HEK293 (cell line): ENCODE results near the gene SLC25A38.

ENCODE experiments used
- CTCF ChIP-seq: fragments of 450-650 bp; formaldehyde crosslinking; IDR thresholded peaks from 2 replicates; pipeline ENCODE4 v1.5.1; 2016; ENCODE audit warnings: missing biosample characterization, missing genetic modification characterization
- ZNF114 ChIP-seq: fragments of 450-650 bp; formaldehyde crosslinking; IDR thresholded peaks from 2 replicates; pipeline ENCODE4 v1.5.0; 2017; ENCODE audit warnings: missing biosample characterization, missing genetic modification characterization
- ZNF274 ChIP-seq, 2 experiments: fragments of 200-500 bp in 1 of 2; fragments of 450-650 bp in 1 of 2; sonication (Bioruptor generic) in 1 of 2; formaldehyde crosslinking in 1 of 2; IDR thresholded peaks; 2 replicates each; pipeline versions ENCODE4 v1.5.1 to v1.6.1; 2014 to 2016; ENCODE audit warnings: borderline replicate concordance in 1 of 2, inconsistent platforms in 1 of 2, low read length in 1 of 2, missing biosample characterization in 1 of 2, missing genetic modification characterization in 1 of 2
- TF ChIP-seq, protein P1 (sequence below): fragments of 450-650 bp; formaldehyde crosslinking; conservative IDR thresholded peaks from 2 replicates; pipeline ENCODE4 v1.5.1; 2016; ENCODE audit warnings: low read depth, missing biosample characterization, missing genetic modification characterization

GRCh38 chr3:39390181-39390580 lies 7.0 kb downstream of the SLC25A38 start:
- TF ChIP-seq ZNF274 (IDR thresholded peaks at IDR 0.05; ENCODE audit: low read length) (no peak), ZNF274 (tag by site-specific recombination; IDR thresholded peaks at IDR 0.05; ENCODE audit: borderline replicate concordance) (no peak), ZNF114 (no peak), CTCF (tag by site-specific recombination) (no peak)
- TF ChIP-seq, protein P1, sequence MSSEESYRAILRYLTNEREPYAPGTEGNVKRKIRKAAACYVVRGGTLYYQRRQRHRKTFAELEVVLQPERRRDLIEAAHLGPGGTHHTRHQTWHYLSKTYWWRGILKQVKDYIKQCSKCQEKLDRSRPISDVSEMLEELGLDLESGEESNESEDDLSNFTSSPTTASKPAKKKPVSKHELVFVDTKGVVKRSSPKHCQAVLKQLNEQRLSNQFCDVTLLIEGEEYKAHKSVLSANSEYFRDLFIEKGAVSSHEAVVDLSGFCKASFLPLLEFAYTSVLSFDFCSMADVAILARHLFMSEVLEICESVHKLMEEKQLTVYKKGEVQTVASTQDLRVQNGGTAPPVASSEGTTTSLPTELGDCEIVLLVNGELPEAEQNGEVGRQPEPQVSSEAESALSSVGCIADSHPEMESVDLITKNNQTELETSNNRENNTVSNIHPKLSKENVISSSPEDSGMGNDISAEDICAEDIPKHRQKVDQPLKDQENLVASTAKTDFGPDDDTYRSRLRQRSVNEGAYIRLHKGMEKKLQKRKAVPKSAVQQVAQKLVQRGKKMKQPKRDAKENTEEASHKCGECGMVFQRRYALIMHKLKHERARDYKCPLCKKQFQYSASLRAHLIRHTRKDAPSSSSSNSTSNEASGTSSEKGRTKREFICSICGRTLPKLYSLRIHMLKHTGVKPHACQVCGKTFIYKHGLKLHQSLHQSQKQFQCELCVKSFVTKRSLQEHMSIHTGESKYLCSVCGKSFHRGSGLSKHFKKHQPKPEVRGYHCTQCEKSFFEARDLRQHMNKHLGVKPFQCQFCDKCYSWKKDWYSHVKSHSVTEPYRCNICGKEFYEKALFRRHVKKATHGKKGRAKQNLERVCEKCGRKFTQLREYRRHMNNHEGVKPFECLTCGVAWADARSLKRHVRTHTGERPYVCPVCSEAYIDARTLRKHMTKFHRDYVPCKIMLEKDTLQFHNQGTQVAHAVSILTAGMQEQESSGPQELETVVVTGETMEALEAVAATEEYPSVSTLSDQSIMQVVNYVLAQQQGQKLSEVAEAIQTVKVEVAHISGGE (tag by site-specific recombination) = no peak
